ENCODE measurements around the gene CCNF. TPM values are rescaled to one million over a fixed set of nuclear protein-coding genes. Genes with fewer than 3 reads are reported as not detected.

The CCNF gene
- total RNA-seq, 1 experiment from 2014 or later = 52.4 TPM

DNA sequence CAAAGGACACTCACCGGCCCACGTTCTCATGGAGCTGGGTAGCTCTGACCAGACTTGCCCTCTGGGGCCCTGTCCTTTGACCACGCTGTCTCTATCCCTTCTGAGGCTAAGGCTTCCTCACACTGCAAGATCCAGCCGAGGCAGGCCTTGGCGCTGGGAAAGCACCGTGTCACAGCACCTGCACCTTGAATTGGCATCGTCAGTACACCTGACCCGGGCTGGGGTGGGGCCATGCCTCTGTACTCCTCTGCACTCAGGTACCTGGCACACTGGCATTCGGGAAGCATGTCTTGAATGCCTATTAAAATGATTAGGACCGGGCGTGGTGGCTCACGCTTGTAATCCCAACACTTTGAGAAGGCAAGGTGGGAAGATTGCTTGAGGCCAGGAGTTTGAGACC lies 51.7 kb downstream of the CCNF start:
- Histone ChIP-seq H3K4me1 (no peaks in the 10 kb centered on the region), H3K27me3 (replicated peaks; ENCODE audit: control insufficient read depth, insufficient read depth, low read length) (no peaks in the 10 kb centered on the region), H3K4me3 (ENCODE audit: low read depth, low read length) (no peak overlapping the region), H3K9me3 (no peaks in the 10 kb centered on the region), H3K36me3 (ENCODE audit: control insufficient read depth, insufficient read depth, low read length) (no peaks in the 10 kb centered on the region)
- Mint-ChIP-seq H3K36me3 (ENCODE audit: insufficient read depth, unreplicated experiment) (peaks cover 16% of the 10 kb centered on the region), H3K4me3 (ENCODE audit: unreplicated experiment) (no peak overlapping the region), H3K27me3 (ENCODE audit: insufficient read depth, unreplicated experiment) (no peaks in the 10 kb centered on the region), H3K4me1 (ENCODE audit: low read depth, unreplicated experiment) (peaks cover 17% of the 10 kb centered on the region), H3K9me3 (ENCODE audit: unreplicated experiment) (no peaks in the 10 kb centered on the region), H3K27ac (ENCODE audit: unreplicated experiment) (no peak overlapping the region)
- DNase-seq = no peak
- no TSS peak for BruUV-seq (replicated peaks)
- POLR2A ChIA-PET = no interaction called here
- intact Hi-C loops (cut with micrococcal nuclease; ENCODE audit: unreplicated experiment) = no loop called here
- TF ChIP-seq, protein P1, sequence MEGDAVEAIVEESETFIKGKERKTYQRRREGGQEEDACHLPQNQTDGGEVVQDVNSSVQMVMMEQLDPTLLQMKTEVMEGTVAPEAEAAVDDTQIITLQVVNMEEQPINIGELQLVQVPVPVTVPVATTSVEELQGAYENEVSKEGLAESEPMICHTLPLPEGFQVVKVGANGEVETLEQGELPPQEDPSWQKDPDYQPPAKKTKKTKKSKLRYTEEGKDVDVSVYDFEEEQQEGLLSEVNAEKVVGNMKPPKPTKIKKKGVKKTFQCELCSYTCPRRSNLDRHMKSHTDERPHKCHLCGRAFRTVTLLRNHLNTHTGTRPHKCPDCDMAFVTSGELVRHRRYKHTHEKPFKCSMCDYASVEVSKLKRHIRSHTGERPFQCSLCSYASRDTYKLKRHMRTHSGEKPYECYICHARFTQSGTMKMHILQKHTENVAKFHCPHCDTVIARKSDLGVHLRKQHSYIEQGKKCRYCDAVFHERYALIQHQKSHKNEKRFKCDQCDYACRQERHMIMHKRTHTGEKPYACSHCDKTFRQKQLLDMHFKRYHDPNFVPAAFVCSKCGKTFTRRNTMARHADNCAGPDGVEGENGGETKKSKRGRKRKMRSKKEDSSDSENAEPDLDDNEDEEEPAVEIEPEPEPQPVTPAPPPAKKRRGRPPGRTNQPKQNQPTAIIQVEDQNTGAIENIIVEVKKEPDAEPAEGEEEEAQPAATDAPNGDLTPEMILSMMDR (IDR thresholded peaks at IDR 0.05; ENCODE audit: insufficient read depth in 1 of 2, low read depth in 1 of 2, low read length in 1 of 2, severe bottlenecking in 1 of 2, unreplicated experiment in 1 of 2) = no peak
- CTCF ChIA-PET = no interaction called here

DNA sequence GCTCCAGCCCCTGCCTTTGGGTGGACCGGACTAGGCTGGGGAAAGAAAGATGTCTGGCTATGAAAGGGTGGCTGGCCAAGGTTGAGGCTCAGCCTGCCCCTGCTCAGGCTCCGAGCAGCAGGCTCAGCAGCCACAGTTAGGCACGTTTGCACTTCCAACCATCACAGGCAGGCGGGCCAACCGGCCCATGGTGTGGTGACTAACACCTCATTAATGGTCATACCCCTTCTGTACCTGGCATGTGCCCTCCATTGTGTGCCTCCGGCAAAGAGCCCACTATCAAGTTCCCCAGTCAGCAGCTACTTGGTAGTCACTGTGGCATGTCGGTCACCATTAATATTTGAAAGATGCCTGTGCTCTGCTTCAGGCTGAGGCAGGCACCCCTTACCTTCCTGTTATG lies 52.4 kb downstream of the CCNF start:
- BruUV-seq (replicated peaks) = no TSS peak
- Mint-ChIP-seq H3K27me3 (ENCODE audit: insufficient read depth, unreplicated experiment) (no peaks in the 10 kb centered on the region), H3K4me1 (ENCODE audit: low read depth, unreplicated experiment) (peaks cover 17% of the 10 kb centered on the region), H3K4me3 (ENCODE audit: unreplicated experiment) (no peak overlapping the region), H3K36me3 (ENCODE audit: insufficient read depth, unreplicated experiment) (peaks cover 16% of the 10 kb centered on the region), H3K9me3 (ENCODE audit: unreplicated experiment) (no peaks in the 10 kb centered on the region), H3K27ac (ENCODE audit: unreplicated experiment) (no peak overlapping the region)
- H3K4me3 ChIP-seq (ENCODE audit: low read depth, low read length) = no peak overlapping the region
- TF ChIP-seq, protein P1 (IDR thresholded peaks at IDR 0.05; ENCODE audit: insufficient read depth in 1 of 2, low read depth in 1 of 2, low read length in 1 of 2, severe bottlenecking in 1 of 2, unreplicated experiment in 1 of 2) = no peak
- no peaks in the 10 kb centered on the region for H3K4me1 ChIP-seq
- POLR2A ChIA-PET = no interaction called here
- intact Hi-C loops (cut with micrococcal nuclease; ENCODE audit: unreplicated experiment) = no loop called here
- H3K36me3 ChIP-seq (ENCODE audit: control insufficient read depth, insufficient read depth, low read length) = no peaks in the 10 kb centered on the region
- CTCF ChIA-PET = no interaction called here
- no peaks in the 10 kb centered on the region for H3K27me3 ChIP-seq (replicated peaks; ENCODE audit: control insufficient read depth, insufficient read depth, low read length)
- DNase-seq = no peak
- H3K9me3 ChIP-seq = no peaks in the 10 kb centered on the region

DNA sequence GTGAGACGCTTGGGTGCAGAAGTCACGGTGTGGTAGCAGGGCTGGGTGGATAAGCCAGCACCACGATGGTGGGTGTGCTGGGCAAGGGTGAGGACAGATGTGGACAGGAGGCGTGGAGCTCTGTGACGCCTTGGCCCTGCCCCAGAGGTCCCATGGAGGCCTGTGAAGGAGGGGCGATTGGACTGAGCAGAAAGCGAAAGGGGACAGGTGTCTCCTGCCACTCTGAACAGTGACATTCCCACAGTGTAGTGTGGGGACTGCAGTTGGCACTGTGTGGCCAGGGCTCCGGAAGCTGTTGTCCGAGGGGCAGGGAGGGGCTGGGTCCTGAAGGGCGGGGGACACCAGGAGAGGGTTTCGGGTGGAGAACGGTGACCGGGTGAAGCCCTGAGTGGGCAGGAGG lies 53.0 kb downstream of the CCNF start:
- peaks cover 17% of the 10 kb centered on the region for H3K4me1 Mint-ChIP-seq (ENCODE audit: low read depth, unreplicated experiment)
- DNase-seq = no peak
- no peaks in the 10 kb centered on the region for H3K9me3 Mint-ChIP-seq (ENCODE audit: unreplicated experiment)
- H3K4me1 ChIP-seq = no peaks in the 10 kb centered on the region
- no peaks in the 10 kb centered on the region for H3K9me3 ChIP-seq
- no peak overlapping the region for H3K4me3 Mint-ChIP-seq (ENCODE audit: unreplicated experiment)
- TF ChIP-seq, protein P1 (IDR thresholded peaks at IDR 0.05; ENCODE audit: insufficient read depth in 1 of 2, low read depth in 1 of 2, low read length in 1 of 2, severe bottlenecking in 1 of 2, unreplicated experiment in 1 of 2) = no peak
- CTCF ChIA-PET = no interaction called here
- H3K27ac Mint-ChIP-seq (ENCODE audit: unreplicated experiment) = no peak overlapping the region
- H3K36me3 ChIP-seq (ENCODE audit: control insufficient read depth, insufficient read depth, low read length) = no peaks in the 10 kb centered on the region
- POLR2A ChIA-PET = no interaction called here
- peaks cover 16% of the 10 kb centered on the region for H3K36me3 Mint-ChIP-seq (ENCODE audit: insufficient read depth, unreplicated experiment)
- H3K27me3 ChIP-seq (replicated peaks; ENCODE audit: control insufficient read depth, insufficient read depth, low read length) = no peaks in the 10 kb centered on the region
- intact Hi-C loops (cut with micrococcal nuclease; ENCODE audit: unreplicated experiment) = no loop called here
- H3K4me3 ChIP-seq (ENCODE audit: low read depth, low read length) = no peak overlapping the region
- BruUV-seq (replicated peaks) = no TSS peak
- H3K27me3 Mint-ChIP-seq (ENCODE audit: insufficient read depth, unreplicated experiment) = no peaks in the 10 kb centered on the region
